Hematopoietic multipotent progenitor cell treated with erythropoietin and hydrocortisone succinate and interleukin-3 and kit ligand, for 15 days (in vitro differentiated cells): ENCODE measurements around the gene NUP37.
"Not testable (repeated sequence)": the region's sequence is repeated elsewhere in the genome, so short reads cannot be mapped to it uniquely, and the experiment has no call there.

Source experiments
- DNase-seq: peaks from one replicate; pipeline ENCODE4 v3.0.0-alpha.2; 2015; ENCODE audit warnings: low spot score

Gene NUP37

GRCh38 chr12:102089228-102089835, 30.6 kb downstream of the NUP37 start:
- not testable (repeated sequence) for DNase-seq

- no peak for DNase-seq
Measured at GRCh38 chr12:102080842-102081241, 39.1 kb downstream of the NUP37 start.

- DNase-seq = not testable (repeated sequence)
Measured at GRCh38 chr12:102072092-102072491, 47.8 kb downstream of the NUP37 start.

- DNase-seq = no peak
Measured at GRCh38 chr12:102069707-102070106, 50.2 kb downstream of the NUP37 start.

- DNase-seq = no peak
Measured at GRCh38 chr12:102067574-102068258, 52.2 kb downstream of the NUP37 start.

- no peak for DNase-seq
Measured at GRCh38 chr12:102064476-102064875, 55.4 kb downstream of the NUP37 start.

- DNase-seq = peak; percentile 25
Measured at GRCh38 chr12:102063069-102063468, 56.8 kb downstream of the NUP37 start.

- DNase-seq = no peak
Measured at GRCh38 chr12:102062419-102062806, 57.5 kb downstream of the NUP37 start.

GRCh38 chr12:102061560-102062418, 58.1 kb downstream of the NUP37 start, which contains the start of gene WASHC3:
Gene WASHC3, minus strand, starts transcription at chr12:102061991. Its CDS starts 29 bp downstream, at chr12:102061962.
- DNase-seq = peak; percentile 93

- DNase-seq = peak; percentile 18
Measured at GRCh38 chr12:102061096-102061559, 58.8 kb downstream of the NUP37 start.

GRCh38 chr12:102059343-102059742, 60.6 kb downstream of the NUP37 start:
- no peak for DNase-seq

- no peak for DNase-seq
Measured at GRCh38 chr12:102054345-102054744, 65.6 kb downstream of the NUP37 start.

- no peak for DNase-seq
Measured at GRCh38 chr12:102053062-102053349, 66.9 kb downstream of the NUP37 start.

- DNase-seq = no peak
Measured at GRCh38 chr12:102052192-102053061, 67.5 kb downstream of the NUP37 start.

GRCh38 chr12:102051431-102051965, 68.4 kb downstream of the NUP37 start:
- no peak for DNase-seq

- DNase-seq = no peak
Measured at GRCh38 chr12:102050660-102051430, 69.1 kb downstream of the NUP37 start.

GRCh38 chr12:102043928-102044327, 76.0 kb downstream of the NUP37 start:
- no peak for DNase-seq

- no peak for DNase-seq
Measured at GRCh38 chr12:102033991-102034745, 85.7 kb downstream of the NUP37 start.

GRCh38 chr12:102031852-102032251, 88.1 kb downstream of the NUP37 start:
- no peak for DNase-seq

GRCh38 chr12:102029141-102029540, 90.8 kb downstream of the NUP37 start:
- no peak for DNase-seq
